SK-N-SH (cell line): Measurements from ENCODE around the gene GPR157.

Source experiments
- CTCF ChIP-seq: fragments of 200-600 bp; sonication (generic); IDR thresholded peaks from 2 replicates; pipeline ENCODE4 v1.6.1; 2017; ENCODE audit warnings: antibody characterized with exemption, mild to moderate bottlenecking, moderate library complexity
- EZH2phosphoT487 ChIP-seq: fragments of 200-600 bp; sonication (generic); IDR thresholded peaks from 2 replicates; pipeline ENCODE4 v1.6.1; 2017; ENCODE audit warnings: low read depth, mixed run types, mild to moderate bottlenecking, antibody characterized with exemption, moderate library complexity, borderline replicate concordance
- RFX5 ChIP-seq: IDR thresholded peaks from 2 replicates; pipeline ENCODE4 v1.6.1; 2012; ENCODE audit warnings: mild to moderate bottlenecking, improper control_type of control experiment, low read length
- SIN3A ChIP-seq: IDR thresholded peaks from 2 replicates; pipeline ENCODE4 v1.6.1; 2012; ENCODE audit warnings: low read depth, mild to moderate bottlenecking, low read length, moderate library complexity, borderline replicate concordance
- TCF12 ChIP-seq: IDR thresholded peaks from 2 replicates; pipeline ENCODE4 v1.4.0; 2012

DNA sequence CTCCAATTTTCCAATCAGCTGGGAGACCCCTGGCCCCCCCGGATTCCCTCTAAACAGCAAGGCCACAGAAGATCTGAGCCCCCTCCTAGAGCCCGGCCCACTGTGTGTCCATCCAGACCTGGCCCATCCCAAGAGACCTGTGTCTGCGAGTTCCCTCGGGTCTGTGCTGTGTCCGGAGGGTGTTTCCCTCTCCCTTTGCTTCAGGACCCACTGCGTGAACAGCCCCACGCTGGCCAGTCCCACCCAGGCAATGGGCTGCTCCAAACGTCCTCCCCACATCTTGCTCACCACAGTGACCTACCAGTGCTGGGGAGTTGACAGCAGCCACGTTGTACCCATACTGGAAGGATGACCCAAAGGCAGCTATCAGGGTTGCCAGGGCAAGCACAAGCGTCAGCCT lies 71.1 kb downstream of the GPR157 start:
- no peak for TF ChIP-seq TCF12
- no peak for TF ChIP-seq SIN3A
- no peak for TF ChIP-seq RFX5
- TF ChIP-seq CTCF, result no peak
- TF ChIP-seq EZH2phosphoT487, result no peak
